ENCODE results near the gene ZNF106.

The ZNF106 gene

DNA sequence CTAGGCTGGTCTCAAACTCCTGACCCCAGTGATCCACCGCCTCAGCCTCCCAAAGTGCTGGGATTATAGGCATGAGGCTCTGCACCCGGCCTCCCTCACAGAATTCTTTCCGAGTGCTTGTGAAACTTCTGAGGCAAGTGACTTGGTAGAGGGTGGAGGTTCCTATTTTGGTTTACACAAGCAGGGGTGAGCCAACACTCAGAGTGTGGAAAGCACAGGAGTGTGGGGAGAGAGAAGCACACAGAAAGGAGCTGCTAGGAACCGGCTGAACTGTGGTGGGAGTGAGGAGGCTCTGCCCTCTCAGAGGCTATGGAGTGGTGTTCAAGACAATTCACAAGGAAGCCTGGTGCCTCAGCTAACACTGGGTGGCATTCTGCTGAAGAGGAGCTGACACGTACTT lies 123.9 kb downstream of the ZNF106 start:
- no peak for DNase-seq (ENCODE audit: low spot score)

DNA sequence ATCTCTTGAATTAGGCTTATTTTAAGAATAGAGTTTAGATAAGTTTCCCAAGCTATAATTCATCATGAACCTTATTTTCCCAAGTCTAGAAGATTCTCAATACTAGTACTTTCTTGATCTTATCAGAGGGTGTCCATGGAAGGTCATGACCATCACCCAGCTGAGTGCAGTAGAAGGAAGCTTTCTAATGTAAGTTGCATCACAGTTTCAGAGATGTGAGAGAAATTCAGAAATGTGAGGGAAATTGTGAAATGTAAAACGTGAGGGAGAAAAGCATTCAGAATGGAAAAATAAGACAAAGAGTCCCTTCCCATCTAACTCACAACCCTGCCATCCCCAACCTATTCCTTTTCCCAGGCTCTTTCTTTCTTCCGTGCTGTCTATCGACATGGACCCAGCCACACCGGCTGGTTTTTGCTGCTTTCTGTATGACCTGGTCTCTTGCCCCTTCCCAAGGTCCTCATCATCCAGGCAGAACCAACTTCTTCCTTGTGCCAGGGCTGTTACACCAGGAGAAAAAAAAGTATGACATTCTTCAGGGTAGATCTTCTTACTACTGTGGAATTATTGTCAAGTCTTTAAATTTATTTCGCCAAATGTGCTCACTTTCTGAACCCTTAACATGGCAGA lies 124.9 kb downstream of the ZNF106 start:
- no peak for DNase-seq (ENCODE audit: low spot score)

DNA sequence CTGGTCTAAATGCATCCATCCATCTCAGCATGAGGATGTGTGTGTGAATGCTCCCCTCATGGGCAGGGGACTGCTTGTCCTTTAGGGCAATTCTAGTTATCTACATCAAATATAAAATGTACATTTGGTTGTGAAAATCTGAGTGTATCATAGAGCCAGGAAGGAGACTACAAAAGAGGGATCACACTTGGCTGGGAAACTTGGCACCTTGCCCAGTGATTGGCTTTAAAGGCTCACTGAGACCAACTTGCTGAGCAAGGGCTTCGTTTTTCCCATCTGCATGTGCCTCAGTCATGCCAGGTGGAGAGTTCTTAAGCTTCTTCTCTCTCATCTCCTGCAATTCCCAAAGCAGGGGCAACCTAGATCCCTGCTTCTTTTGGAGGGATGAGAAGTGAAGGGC lies 126.4 kb downstream of the ZNF106 start:
- no peak for DNase-seq (ENCODE audit: low spot score)

GRCh38 chr15:42363942-42364341 lies 127.0 kb downstream of the ZNF106 start:
- DNase-seq (ENCODE audit: low spot score), result no peak

DNA sequence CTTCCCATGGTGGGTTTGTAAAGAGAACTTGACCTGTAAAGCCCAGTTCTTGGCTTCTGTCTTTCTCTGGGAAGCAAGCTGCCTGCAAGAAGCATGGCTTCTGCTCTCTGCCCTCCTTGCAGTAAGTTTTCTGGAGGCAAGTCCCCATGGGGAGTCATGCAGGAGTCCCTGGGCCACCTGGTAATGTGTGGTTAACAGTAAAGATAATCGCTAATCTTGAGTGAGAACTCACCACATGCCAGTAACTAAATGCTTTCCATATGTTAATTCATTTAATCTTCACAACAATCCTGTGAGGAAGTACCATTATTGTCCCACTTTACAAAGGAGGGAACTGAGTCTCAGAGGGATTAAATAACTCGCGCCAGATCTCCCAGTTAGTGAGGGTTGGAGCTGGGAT lies 127.5 kb downstream of the ZNF106 start:
- DNase-seq (ENCODE audit: low spot score), result no peak
